Measurements from ENCODE around the gene CAPN1.
"Not testable (repeated sequence)": the region's sequence is repeated elsewhere in the genome, so short reads cannot be mapped to it uniquely, and the experiment has no call there.

Gene CAPN1

DNA sequence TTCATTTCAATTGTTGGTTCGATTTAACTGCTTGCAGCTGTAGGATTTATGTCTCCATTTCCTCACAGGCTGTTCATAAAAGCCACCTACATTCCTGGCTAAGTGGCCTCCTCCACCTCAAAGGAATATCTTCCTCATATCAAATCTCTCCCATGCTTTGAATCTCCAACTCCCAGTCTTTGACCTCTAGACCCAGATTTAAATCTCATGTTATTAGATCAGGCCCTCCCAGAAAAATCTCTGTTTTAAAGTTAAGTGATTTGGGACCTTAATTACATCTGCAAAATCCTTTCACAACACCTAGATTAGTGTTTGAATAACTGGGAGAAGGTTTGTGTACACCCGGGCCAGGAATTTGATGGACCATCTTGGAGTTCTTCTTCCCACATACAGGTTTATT is 46.2 kb downstream of the CAPN1 start:
- H2AFZ ChIP-seq (ENCODE audit: low read length): no peak overlapping the region
- no peak overlapping the region for H3K4me2 ChIP-seq (ENCODE audit: low read length)
- peaks cover 12% of the 10 kb centered on the region for H3K4me1 ChIP-seq (ENCODE audit: insufficient read depth, low read length, severe bottlenecking)
- H3K9me3 ChIP-seq (ENCODE audit: low read length): no peaks in the 10 kb centered on the region
- no peak overlapping the region for H3K9ac ChIP-seq (ENCODE audit: low read length)
- no peaks in the 10 kb centered on the region for H3K36me3 ChIP-seq (ENCODE audit: insufficient read depth, low read length)
- H3F3A ChIP-seq (ENCODE audit: insufficient read depth, low read length): no peaks in the 10 kb centered on the region
- no peaks in the 10 kb centered on the region for H3K9me2 ChIP-seq (ENCODE audit: low read depth, low read length)
- peaks cover 5% of the 10 kb centered on the region; the same call in 1 of the 2 replicates for H3K27me3 ChIP-seq (ENCODE audit: insufficient read depth, low read length)
- H4K20me1 ChIP-seq (ENCODE audit: insufficient read depth, low read length): no peaks in the 10 kb centered on the region
- TF ChIP-seq, protein P1, sequence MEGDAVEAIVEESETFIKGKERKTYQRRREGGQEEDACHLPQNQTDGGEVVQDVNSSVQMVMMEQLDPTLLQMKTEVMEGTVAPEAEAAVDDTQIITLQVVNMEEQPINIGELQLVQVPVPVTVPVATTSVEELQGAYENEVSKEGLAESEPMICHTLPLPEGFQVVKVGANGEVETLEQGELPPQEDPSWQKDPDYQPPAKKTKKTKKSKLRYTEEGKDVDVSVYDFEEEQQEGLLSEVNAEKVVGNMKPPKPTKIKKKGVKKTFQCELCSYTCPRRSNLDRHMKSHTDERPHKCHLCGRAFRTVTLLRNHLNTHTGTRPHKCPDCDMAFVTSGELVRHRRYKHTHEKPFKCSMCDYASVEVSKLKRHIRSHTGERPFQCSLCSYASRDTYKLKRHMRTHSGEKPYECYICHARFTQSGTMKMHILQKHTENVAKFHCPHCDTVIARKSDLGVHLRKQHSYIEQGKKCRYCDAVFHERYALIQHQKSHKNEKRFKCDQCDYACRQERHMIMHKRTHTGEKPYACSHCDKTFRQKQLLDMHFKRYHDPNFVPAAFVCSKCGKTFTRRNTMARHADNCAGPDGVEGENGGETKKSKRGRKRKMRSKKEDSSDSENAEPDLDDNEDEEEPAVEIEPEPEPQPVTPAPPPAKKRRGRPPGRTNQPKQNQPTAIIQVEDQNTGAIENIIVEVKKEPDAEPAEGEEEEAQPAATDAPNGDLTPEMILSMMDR (IDR thresholded peaks at IDR 0.05; ENCODE audit: low read length): no peak
- TF ChIP-seq EZH2 (IDR thresholded peaks at IDR 0.05; ENCODE audit: borderline replicate concordance, low read length): no peak
- H3K27ac ChIP-seq (ENCODE audit: low read depth, low read length, poor library complexity, severe bottlenecking): no peak overlapping the region
- H3K4me3 ChIP-seq (ENCODE audit: low read depth, low read length, poor library complexity, severe bottlenecking): no peak overlapping the region
- no peaks in the 10 kb centered on the region for H3K79me2 ChIP-seq (ENCODE audit: insufficient read depth, low read length)

GRCh38 chr11:65236194-65237059 is 54.7 kb downstream of the CAPN1 start:
- no peak overlapping the region for H3K9ac ChIP-seq (ENCODE audit: low read length)
- H4K20me1 ChIP-seq (ENCODE audit: insufficient read depth, low read length): no peaks in the 10 kb centered on the region
- H3K4me2 ChIP-seq (ENCODE audit: low read length): no peak overlapping the region
- H2AFZ ChIP-seq (ENCODE audit: low read length): no peak overlapping the region
- no peak overlapping the region for H3K27ac ChIP-seq (ENCODE audit: low read depth, low read length, poor library complexity, severe bottlenecking)
- peaks cover 4% of the 10 kb centered on the region; the same call in 1 of the 2 replicates for H3K27me3 ChIP-seq (ENCODE audit: insufficient read depth, low read length)
- H3K36me3 ChIP-seq (ENCODE audit: insufficient read depth, low read length): no peaks in the 10 kb centered on the region
- no peak overlapping the region for H3K4me3 ChIP-seq (ENCODE audit: low read depth, low read length, poor library complexity, severe bottlenecking)
- H3K9me2 ChIP-seq (ENCODE audit: low read depth, low read length): no peaks in the 10 kb centered on the region
- no peaks in the 10 kb centered on the region for H3F3A ChIP-seq (ENCODE audit: insufficient read depth, low read length)
- H3K4me1 ChIP-seq (ENCODE audit: insufficient read depth, low read length, severe bottlenecking): no peaks in the 10 kb centered on the region
- TF ChIP-seq, protein P1 (IDR thresholded peaks at IDR 0.05; ENCODE audit: low read length): no peak
- no peak for TF ChIP-seq EZH2 (IDR thresholded peaks at IDR 0.05; ENCODE audit: borderline replicate concordance, low read length)
- no peaks in the 10 kb centered on the region for H3K79me2 ChIP-seq (ENCODE audit: insufficient read depth, low read length)
- no peaks in the 10 kb centered on the region for H3K9me3 ChIP-seq (ENCODE audit: low read length)

DNA sequence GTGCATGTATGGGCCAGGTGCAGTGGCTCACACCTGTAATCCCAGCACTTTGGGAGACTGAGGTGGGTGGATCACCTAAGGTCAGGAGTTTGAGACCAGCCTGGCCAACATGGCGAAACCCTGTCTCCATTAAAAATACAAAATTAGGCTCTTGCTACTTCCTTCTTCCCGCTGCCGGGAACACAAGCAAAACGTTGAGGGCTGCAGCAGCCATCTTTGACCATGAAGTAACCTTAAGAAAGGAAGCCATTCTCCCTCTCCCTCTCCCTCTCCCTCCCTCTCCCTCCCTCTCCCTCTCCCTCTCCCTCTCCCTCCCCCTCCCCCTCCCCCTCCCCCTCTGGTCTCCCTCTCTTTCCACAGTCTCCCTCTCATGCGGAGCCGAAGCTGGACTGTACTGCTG is 56.6 kb downstream of the CAPN1 start:
- H3K4me2 ChIP-seq (ENCODE audit: low read length); H2AFZ ChIP-seq (ENCODE audit: low read length); H3K4me3 ChIP-seq (ENCODE audit: low read depth, low read length, poor library complexity, severe bottlenecking); H3K9ac ChIP-seq (ENCODE audit: low read length); H3K4me1 ChIP-seq (ENCODE audit: insufficient read depth, low read length, severe bottlenecking); H3K27me3 ChIP-seq (ENCODE audit: insufficient read depth, low read length); H3K27ac ChIP-seq (ENCODE audit: low read depth, low read length, poor library complexity, severe bottlenecking); H4K20me1 ChIP-seq (ENCODE audit: insufficient read depth, low read length); H3K9me2 ChIP-seq (ENCODE audit: low read depth, low read length); H3F3A ChIP-seq (ENCODE audit: insufficient read depth, low read length); H3K79me2 ChIP-seq (ENCODE audit: insufficient read depth, low read length); H3K36me3 ChIP-seq (ENCODE audit: insufficient read depth, low read length): not testable (repeated sequence)
- H3K9me3 ChIP-seq (ENCODE audit: low read length): peaks cover 16% of the 10 kb centered on the region

GRCh38 chr11:65241134-65241533 is 59.4 kb downstream of the CAPN1 start:
- Histone ChIP-seq H3K9me3 (ENCODE audit: low read length) (peaks cover 19% of the 10 kb centered on the region), H3F3A (ENCODE audit: insufficient read depth, low read length) (no peaks in the 10 kb centered on the region), H3K27me3 (ENCODE audit: insufficient read depth, low read length) (no peaks in the 10 kb centered on the region; the same call in 1 of the 2 replicates), H4K20me1 (ENCODE audit: insufficient read depth, low read length) (no peaks in the 10 kb centered on the region), H3K4me3 (ENCODE audit: low read depth, low read length, poor library complexity, severe bottlenecking) (no peak overlapping the region), H3K9ac (ENCODE audit: low read length) (no peak overlapping the region), H3K36me3 (ENCODE audit: insufficient read depth, low read length) (no peaks in the 10 kb centered on the region; the same call in 1 of the 2 replicates), H3K4me2 (ENCODE audit: low read length) (no peak overlapping the region), H3K27ac (ENCODE audit: low read depth, low read length, poor library complexity, severe bottlenecking) (no peak overlapping the region), H3K9me2 (ENCODE audit: low read depth, low read length) (no peaks in the 10 kb centered on the region), H3K4me1 (ENCODE audit: insufficient read depth, low read length, severe bottlenecking) (no peaks in the 10 kb centered on the region), H3K79me2 (ENCODE audit: insufficient read depth, low read length) (no peaks in the 10 kb centered on the region), H2AFZ (ENCODE audit: low read length) (no peak overlapping the region)
- no peak for TF ChIP-seq EZH2 (IDR thresholded peaks at IDR 0.05; ENCODE audit: borderline replicate concordance, low read length)
- TF ChIP-seq, protein P1 (IDR thresholded peaks at IDR 0.05; ENCODE audit: low read length): no peak
